ENCODE data around the gene TRH. TPM values are rescaled to one million over a fixed set of nuclear protein-coding genes. Genes with fewer than 3 reads are reported as not detected.
"Not testable (repeated sequence)": the region's sequence is repeated elsewhere in the genome, so short reads cannot be mapped to it uniquely, and the experiment has no call there.

TRH gene
- total RNA-seq, 4 donors from 2014 or later = 0.65 TPM; not detected in 3

- ATAC-seq (ENCODE audit: low FRiP score) (no peak), DNase-seq (ENCODE audit: low spot score) (no peak)
- TF ChIP-seq CTCF (IDR thresholded peaks at IDR 0.05) = no peak
Measured at GRCh38 chr3:129994883-129995559, 20.5 kb downstream of the TRH start.

GRCh38 chr3:129996073-129996472, 21.6 kb downstream of the TRH start:
- DNase-seq (ENCODE audit: low spot score) (no peak), ATAC-seq (ENCODE audit: low FRiP score) (no peak)
- TF ChIP-seq CTCF (IDR thresholded peaks at IDR 0.05) = no peak

- ATAC-seq (ENCODE audit: low FRiP score); DNase-seq (ENCODE audit: low spot score): not testable (repeated sequence)
Measured at GRCh38 chr3:129999176-129999575, 24.7 kb downstream of the TRH start.

- not testable (repeated sequence) for ATAC-seq (ENCODE audit: low FRiP score); DNase-seq (ENCODE audit: low spot score)
- peak in 2 of 3 donors; percentile 57 to 84 for TF ChIP-seq CTCF (IDR thresholded peaks at IDR 0.05)
Measured at GRCh38 chr3:130002666-130003598, 28.4 kb downstream of the TRH start.

- ATAC-seq (ENCODE audit: low FRiP score) (no peak), DNase-seq (ENCODE audit: low spot score) (no peak)
- TF ChIP-seq CTCF (IDR thresholded peaks at IDR 0.05) = no peak
Measured at GRCh38 chr3:130010556-130010955, 36.0 kb downstream of the TRH start.

GRCh38 chr3:130012108-130012507, 37.6 kb downstream of the TRH start:
- not testable (repeated sequence) for DNase-seq (ENCODE audit: low spot score); ATAC-seq (ENCODE audit: low FRiP score)

- ATAC-seq (ENCODE audit: low FRiP score); DNase-seq (ENCODE audit: low spot score): not testable (repeated sequence)
Measured at GRCh38 chr3:130013246-130013645, 38.7 kb downstream of the TRH start.

GRCh38 chr3:130014526-130014925, 40.0 kb downstream of the TRH start:
- DNase-seq (ENCODE audit: low spot score) = no peak
- no peak for ATAC-seq (ENCODE audit: low FRiP score)
- no peak for TF ChIP-seq CTCF (IDR thresholded peaks at IDR 0.05)

- not testable (repeated sequence) for ATAC-seq (ENCODE audit: low FRiP score)
Measured at GRCh38 chr3:130017661-130018060, 43.1 kb downstream of the TRH start.

GRCh38 chr3:130026146-130026829, 51.8 kb downstream of the TRH start:
- DNase-seq (ENCODE audit: low spot score); ATAC-seq (ENCODE audit: low FRiP score): not testable (repeated sequence)

More at GRCh38 chr3:130017661-130018060, 43.1 kb downstream of the TRH start:
- not testable (repeated sequence) for DNase-seq (ENCODE audit: low spot score)

GRCh38 chr3:130027437-130027836, 52.9 kb downstream of the TRH start:
- ATAC-seq (ENCODE audit: low FRiP score); DNase-seq (ENCODE audit: low spot score): not testable (repeated sequence)

Data from omental fat pad (tissue), 4 donors.